Endothelial cell of hepatic sinusoid (primary cell): ENCODE data around the gene TMEM43.

Experiments used
- in situ Hi-C: cut with HindIII; loops from 2 replicates; pipeline ENCODE4 v1.10.0; 2017; ENCODE audit warnings: low sequenced_read_pairs

The TMEM43 gene

GRCh38 chr3:14121859-14122258, 3.0 kb upstream of the TMEM43 start:
- in situ Hi-C loops, result no loop called here

- in situ Hi-C loops, result no loop called here
Observed at GRCh38 chr3:14122301-14122700, 2.6 kb upstream of the TMEM43 start.

- in situ Hi-C loops, result no loop called here
Observed at GRCh38 chr3:14123308-14124222, 1.3 kb upstream of the TMEM43 start.

GRCh38 chr3:14124223-14124614, 633 bp upstream of the TMEM43 start:
- in situ Hi-C loops, result no loop called here

GRCh38 chr3:14125193-14126016, 553 bp downstream of the TMEM43 start:
- in situ Hi-C loops, result no loop called here

GRCh38 chr3:14126017-14126886, 1.4 kb downstream of the TMEM43 start:
- in situ Hi-C loops, result no loop called here

- in situ Hi-C loops, result no loop called here
Observed at GRCh38 chr3:14126887-14127505, 2.1 kb downstream of the TMEM43 start.

GRCh38 chr3:14127516-14128161, 2.8 kb downstream of the TMEM43 start:
- in situ Hi-C loops, result no loop called here

- in situ Hi-C loops, result no loop called here
Observed at GRCh38 chr3:14128724-14129123, 3.9 kb downstream of the TMEM43 start.

GRCh38 chr3:14129296-14129695, 4.4 kb downstream of the TMEM43 start:
- in situ Hi-C loops, result no loop called here

GRCh38 chr3:14130230-14130629, 5.4 kb downstream of the TMEM43 start:
- in situ Hi-C loops, result loop anchor here (5.0 kb wide), 1 partner anchor 82 kb away; no protein-coding TSS in a partner anchor

- in situ Hi-C loops, result loop anchor here (5.0 kb wide), 1 partner anchor 82 kb away; no protein-coding TSS in a partner anchor
Observed at GRCh38 chr3:14130707-14131106, 5.9 kb downstream of the TMEM43 start.

- in situ Hi-C loops, result loop anchor here (5.0 kb wide), 1 partner anchor 81 kb away; no protein-coding TSS in a partner anchor
Observed at GRCh38 chr3:14131134-14131533, 6.3 kb downstream of the TMEM43 start.

- in situ Hi-C loops, result loop anchor here (5.0 kb wide), 1 partner anchor 80 kb away; no protein-coding TSS in a partner anchor
Observed at GRCh38 chr3:14132120-14132519, 7.3 kb downstream of the TMEM43 start.

- in situ Hi-C loops, result loop anchor here (5.0 kb wide), 1 partner anchor 80 kb away; no protein-coding TSS in a partner anchor
Observed at GRCh38 chr3:14132689-14133088, 7.8 kb downstream of the TMEM43 start.

GRCh38 chr3:14133188-14133800, 8.4 kb downstream of the TMEM43 start:
- in situ Hi-C loops, result loop anchor here (5.0 kb wide), 1 partner anchor 79 kb away; no protein-coding TSS in a partner anchor

GRCh38 chr3:14133876-14134275, 9.0 kb downstream of the TMEM43 start:
- in situ Hi-C loops, result loop anchor here (5.0 kb wide), 1 partner anchor 78 kb away; no protein-coding TSS in a partner anchor

GRCh38 chr3:14134291-14134690, 9.4 kb downstream of the TMEM43 start:
- in situ Hi-C loops, result loop anchor here (5.0 kb wide), 1 partner anchor 78 kb away; no protein-coding TSS in a partner anchor

- in situ Hi-C loops, result no loop called here
Observed at GRCh38 chr3:14135581-14135980, 10.7 kb downstream of the TMEM43 start.
